Fibroblast of villous mesenchyme (primary cell): Measurements from ENCODE around the gene ISOC1. TPM values are rescaled to one million over a fixed set of nuclear protein-coding genes. Genes with fewer than 3 reads are reported as not detected.

Source experiments
- DNase-seq: peaks from one replicate; pipeline ENCODE4 v3.0.0-alpha.2; 2010; ENCODE audit warnings: low read depth
- H3K4me3 ChIP-seq: 2 replicates; pipeline ENCODE4 v1.5.1; 2011; ENCODE audit warnings: low read depth, mild to moderate bottlenecking, low read length
- total RNA-seq: library from RNA; depleted of rRNA; stranded (reverse); fragments of >200 nt; gene quantifications from 2 replicates; pipeline ENCODE4 v1.2.3, GENCODE V29; 2012
- TF ChIP-seq, protein P1 (sequence below): IDR thresholded peaks from 2 replicates; pipeline ENCODE4 v1.5.1; 2012; ENCODE audit warnings: low read depth, mild to moderate bottlenecking, low read length; ENCODE audit not compliant: insufficient read depth

ISOC1 gene
- total RNA-seq, 1 donor = 31.1 TPM

DNA sequence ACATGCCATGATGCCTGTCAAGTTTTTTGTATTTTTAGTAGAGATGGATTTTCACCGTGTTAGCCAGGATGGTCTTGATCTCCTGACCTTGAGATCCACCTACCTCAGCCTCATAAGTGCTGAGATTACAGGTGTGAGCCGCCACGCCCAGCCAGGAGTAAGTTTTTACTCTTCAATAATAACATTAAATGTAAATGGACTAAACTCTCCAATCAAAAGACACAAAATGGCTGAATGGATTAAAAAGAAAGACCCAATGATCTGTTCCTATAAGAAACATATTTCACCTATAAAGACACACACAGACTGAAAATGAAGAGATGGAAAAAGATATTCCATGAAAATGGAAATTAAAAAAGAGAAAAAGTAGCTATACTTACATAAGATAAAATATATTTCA is 37.2 kb upstream of the ISOC1 start:
- TF ChIP-seq, protein P1, sequence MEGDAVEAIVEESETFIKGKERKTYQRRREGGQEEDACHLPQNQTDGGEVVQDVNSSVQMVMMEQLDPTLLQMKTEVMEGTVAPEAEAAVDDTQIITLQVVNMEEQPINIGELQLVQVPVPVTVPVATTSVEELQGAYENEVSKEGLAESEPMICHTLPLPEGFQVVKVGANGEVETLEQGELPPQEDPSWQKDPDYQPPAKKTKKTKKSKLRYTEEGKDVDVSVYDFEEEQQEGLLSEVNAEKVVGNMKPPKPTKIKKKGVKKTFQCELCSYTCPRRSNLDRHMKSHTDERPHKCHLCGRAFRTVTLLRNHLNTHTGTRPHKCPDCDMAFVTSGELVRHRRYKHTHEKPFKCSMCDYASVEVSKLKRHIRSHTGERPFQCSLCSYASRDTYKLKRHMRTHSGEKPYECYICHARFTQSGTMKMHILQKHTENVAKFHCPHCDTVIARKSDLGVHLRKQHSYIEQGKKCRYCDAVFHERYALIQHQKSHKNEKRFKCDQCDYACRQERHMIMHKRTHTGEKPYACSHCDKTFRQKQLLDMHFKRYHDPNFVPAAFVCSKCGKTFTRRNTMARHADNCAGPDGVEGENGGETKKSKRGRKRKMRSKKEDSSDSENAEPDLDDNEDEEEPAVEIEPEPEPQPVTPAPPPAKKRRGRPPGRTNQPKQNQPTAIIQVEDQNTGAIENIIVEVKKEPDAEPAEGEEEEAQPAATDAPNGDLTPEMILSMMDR = no peak
- DNase-seq = no peak

GRCh38 chr5:129061849-129062248 is 32.7 kb upstream of the ISOC1 start:
- TF ChIP-seq, protein P1 = no peak
- H3K4me3 ChIP-seq = no peak overlapping the region
- DNase-seq = no peak

More for the DNA sequence above, 37.2 kb upstream of the ISOC1 start:
- no peak overlapping the region for H3K4me3 ChIP-seq

DNA sequence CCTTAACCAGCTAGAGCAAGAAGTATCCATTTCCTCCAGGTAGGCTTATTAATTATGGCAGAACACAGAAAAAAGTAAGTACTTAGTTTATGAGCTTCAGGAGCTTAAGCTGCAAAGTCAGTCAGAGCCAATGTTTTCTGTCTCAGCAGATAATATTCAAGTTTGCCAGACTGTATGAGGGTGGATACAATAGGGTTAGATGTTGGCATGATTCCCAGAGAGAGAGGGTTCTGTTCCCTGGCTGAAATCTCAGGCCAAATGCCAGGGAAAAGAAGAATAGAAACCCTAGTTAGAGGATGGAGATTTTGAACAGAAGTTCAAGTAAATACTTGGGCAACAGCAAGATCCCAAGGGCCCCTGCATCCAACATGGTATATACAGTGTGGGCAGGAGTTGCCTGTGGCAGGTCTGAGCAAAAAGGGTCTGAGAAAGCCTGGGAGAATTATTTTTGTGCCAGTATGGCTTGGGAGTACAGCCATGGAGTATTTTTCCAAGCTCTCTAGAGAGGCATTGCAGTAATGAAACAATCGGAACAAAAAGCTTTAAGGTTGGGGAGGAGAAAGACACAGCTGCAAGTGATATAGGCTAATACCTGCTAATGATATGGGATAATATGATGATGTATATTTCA is 31.0 kb upstream of the ISOC1 start:
- TF ChIP-seq, protein P1 = no peak
- H3K4me3 ChIP-seq = no peak overlapping the region
- DNase-seq = no peak

DNA sequence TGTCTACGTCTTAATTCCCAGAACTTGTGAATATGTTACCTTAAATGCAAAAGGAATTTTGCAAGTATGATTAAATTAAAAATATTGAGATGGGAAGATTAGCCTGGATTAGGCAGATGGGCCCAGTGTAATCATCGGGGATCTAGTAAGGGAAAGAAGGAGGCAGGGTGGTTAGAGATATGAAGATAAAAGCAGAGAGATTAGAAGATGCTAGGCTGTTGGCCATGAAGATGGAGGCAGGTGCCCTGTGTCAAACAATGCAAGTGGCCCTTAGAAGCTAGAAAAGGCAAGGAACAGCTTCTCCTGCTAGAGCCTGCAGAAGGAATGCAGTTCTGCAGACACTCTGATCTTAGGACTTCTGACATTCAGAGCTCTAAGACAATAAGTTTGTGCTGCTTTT is 28.8 kb upstream of the ISOC1 start:
- DNase-seq = no peak
- TF ChIP-seq, protein P1 = no peak
- no peak overlapping the region for H3K4me3 ChIP-seq

- TF ChIP-seq, protein P1 = no peak
- no peak for DNase-seq
- H3K4me3 ChIP-seq = no peak overlapping the region
These were observed 26.8 kb upstream of the ISOC1 start for GRCh38 chr5:129067745-129068144.

DNA sequence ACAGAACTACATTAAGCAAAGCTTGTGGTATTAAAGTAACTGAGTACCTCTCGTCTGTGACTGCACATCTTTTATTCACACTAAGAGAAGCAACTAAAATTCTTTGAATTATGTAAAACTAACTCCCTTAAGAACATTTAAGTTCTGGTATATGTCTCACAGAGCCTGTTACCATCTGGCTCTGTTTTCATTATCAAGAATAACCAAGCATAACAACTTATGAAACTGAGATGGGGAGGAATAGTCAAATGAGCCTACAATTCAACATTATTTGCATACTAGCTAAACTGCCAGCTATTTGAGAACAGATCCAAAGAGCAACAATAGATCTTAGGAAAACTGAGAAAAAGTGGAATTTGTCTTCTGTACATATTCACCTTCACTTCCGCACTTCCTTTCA is 25.3 kb upstream of the ISOC1 start:
- no peak for DNase-seq
- no peak overlapping the region for H3K4me3 ChIP-seq
- TF ChIP-seq, protein P1 = no peak

GRCh38 chr5:129073111-129073510 is 21.4 kb upstream of the ISOC1 start:
- no peak for DNase-seq
- TF ChIP-seq, protein P1 = no peak
- H3K4me3 ChIP-seq = no peak overlapping the region
